Amniotic stem cell (primary cell): Measurements from ENCODE around the gene HJV.

ENCODE experiments used
- DNase-seq: peaks from one replicate; lab custom pipeline; 2025; lab: John Stamatoyannopoulos, UW

Gene HJV

GRCh38 chr1:145977016-145977415 lies 44.5 kb downstream of the HJV start:
- DNase-seq, result no peak

- no peak for DNase-seq
These were observed 46.3 kb downstream of the HJV start for GRCh38 chr1:145975216-145975615.

DNA sequence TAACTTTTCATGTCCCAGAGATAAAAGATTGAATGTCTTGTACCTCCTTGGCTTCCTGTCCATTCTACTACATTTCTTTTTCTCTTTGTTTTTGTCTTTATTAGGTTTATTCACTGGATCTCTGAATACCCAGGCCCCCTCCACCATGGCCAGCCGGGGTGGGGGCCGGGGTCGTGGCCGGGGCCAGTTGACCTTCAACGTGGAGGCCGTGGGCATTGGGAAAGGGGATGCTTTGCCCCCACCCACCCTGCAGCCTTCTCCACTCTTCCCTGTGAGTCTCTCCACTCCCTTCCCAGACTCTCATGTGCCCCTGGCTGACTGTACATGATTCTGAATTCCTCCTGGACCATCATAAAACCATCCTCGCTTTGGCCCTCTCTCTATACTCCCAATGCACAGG lies 46.8 kb downstream of the HJV start:
- no peak for DNase-seq

- DNase-seq, result no peak
These were observed 49.0 kb downstream of the HJV start for GRCh38 chr1:145972580-145972979.
